Right renal cortex interstitium (tissue), 3 donors: ENCODE data around the gene UNC119. TPM values are rescaled to one million over a fixed set of nuclear protein-coding genes. Genes with fewer than 3 reads are reported as not detected.

Source experiments
- DNase-seq, 3 donors: peaks; one replicate each; pipeline ENCODE4 v3.0.0-alpha.2; 2013; ENCODE audit warnings: low read depth in 3 of 3, low spot score in 2 of 3
- polyA plus RNA-seq, 3 donors: library from polyadenylated mRNA; unstranded; fragments of 120-200 nt; gene quantifications; one replicate each; pipeline ENCODE4 v1.2.1, GENCODE V29; 2013; ENCODE audit not compliant: insufficient read length in 3 of 3

Gene UNC119
- polyA plus RNA-seq, 3 donors: 51.9 to 61.9 (median 57.3) TPM

DNA sequence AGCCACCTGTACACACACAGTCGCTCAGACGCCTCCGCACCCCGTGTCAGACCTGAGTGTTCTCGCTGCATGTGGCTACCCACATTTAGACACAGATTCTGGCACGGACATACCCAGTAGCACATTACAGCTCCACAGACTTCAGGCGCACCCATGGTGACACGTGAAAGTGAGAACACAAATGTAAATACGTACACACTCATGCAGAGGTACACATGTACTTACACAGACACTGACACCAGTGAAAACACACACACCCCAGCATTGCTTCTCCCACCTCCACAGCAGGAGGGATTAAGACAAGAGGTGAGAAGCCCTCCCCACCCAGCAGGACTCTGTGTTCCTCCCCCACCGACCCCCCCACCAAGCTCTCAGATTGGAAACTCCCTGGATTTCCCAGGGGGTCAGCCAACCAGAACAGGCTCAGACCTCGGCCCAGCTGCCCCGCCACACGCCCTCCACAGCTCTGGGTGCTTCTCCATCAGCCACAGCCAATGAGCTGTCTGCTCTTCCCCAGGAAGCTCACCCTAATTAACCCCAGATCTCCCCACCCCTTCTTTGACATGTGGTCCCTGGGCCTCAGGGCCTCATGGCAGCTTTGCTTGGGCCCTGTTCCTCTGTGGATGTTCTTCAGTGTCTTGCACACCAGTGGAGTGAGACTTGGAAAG lies 51.6 kb downstream of the UNC119 start:
- DNase-seq: no peak

DNA sequence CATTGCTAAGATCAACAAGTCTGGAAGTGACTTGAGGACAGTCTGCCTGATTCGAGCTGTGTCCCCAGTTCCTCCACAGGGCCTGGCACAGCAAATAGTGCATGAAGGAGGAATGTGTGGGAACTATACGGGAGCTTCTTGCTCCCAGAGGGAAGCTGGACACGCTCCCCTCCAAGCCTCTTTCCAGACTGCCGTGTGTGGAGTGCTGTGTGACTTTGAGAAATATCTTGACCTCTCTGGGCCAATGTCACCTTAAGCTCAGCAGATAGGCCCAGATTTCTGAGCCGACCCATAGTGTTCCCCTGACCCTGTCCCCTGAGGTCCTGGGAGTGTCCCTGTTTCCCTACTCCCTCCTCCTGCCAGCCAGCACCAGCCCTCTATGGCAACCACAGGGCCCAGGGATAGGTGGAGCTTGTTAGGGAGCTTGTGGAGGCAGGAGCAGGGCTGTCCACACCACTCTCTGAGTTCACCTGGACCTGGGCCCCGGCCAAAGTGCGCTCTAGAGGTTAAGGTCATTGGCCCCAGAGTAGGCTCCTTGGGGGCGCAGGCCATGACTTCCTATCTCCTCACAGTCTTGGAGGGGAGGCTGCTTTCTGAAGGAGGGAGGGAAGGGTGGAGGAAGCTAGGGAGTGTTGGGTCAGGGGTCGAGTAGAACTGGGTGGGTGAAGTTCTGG lies 52.6 kb downstream of the UNC119 start:
- no peak for DNase-seq

GRCh38 chr17:28499364-28499664 lies 53.1 kb downstream of the UNC119 start:
- no peak for DNase-seq

DNA sequence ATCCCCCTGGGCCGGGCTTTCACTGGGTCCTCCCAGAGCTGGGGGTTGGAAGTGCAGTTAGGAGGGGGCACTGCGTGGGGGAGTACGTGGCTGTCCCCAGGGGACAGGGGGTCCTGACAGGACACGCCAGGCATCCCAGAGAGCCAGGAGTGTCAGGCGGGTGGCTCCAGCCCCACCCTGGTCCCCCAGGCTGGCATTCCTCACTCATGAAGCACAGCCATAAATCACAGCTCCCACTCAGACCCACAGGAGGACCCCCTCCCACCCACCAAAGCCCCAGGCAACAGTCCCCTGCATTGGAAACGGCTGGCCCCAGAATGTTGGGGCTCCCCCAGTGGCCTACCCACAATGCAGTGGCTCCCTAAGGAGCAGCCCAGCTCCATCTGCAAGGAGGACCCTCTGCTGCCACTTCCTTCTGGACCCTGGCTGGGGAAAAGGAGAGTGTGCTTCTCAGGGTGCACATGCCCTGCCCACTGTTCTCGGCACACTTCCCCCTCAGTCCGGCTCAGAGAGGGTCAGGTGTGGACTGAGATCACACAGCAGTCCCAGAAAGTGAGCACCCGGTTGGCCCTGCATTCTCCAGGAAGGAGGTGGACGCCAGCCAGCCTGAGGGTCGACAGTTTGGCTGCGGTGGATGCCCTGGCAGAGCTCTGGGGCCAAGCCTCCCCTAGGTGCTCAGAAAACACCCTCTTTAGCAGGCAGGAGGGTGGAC lies 53.6 kb downstream of the UNC119 start:
- no peak for DNase-seq

- DNase-seq: no peak
These were observed 54.5 kb downstream of the UNC119 start for GRCh38 chr17:28497931-28498330.

Other genes with a start within 250 kb of the UNC119 start
- 10 to 100 TPM; 52.5 to 56.9 (median 56.3) TPM for gene TMEM97, start 233.4 kb downstream of the UNC119 start, polyA plus RNA-seq
- 10 to 100 TPM; 53.7 to 59.0 (median 56.8) TPM for gene IFT20, start 217.2 kb downstream of the UNC119 start, polyA plus RNA-seq
- gene TNFAIP1, start 216.9 kb downstream of the UNC119 start, polyA plus RNA-seq: 10 to 100 TPM; 42.6 to 44.0 (median 43.1) TPM
- 10 to 100 TPM; 89.1 to 95.7 (median 91.8) TPM for gene POLDIP2, start 195.1 kb downstream of the UNC119 start, polyA plus RNA-seq
- not detected for gene SEBOX, start 187.4 kb downstream of the UNC119 start, polyA plus RNA-seq
- 10 to 100 TPM in 2 of 3 donors, 1 to 10 TPM in 1; 8.5 to 22.3 (median 11.7) TPM for gene VTN, start 182.3 kb downstream of the UNC119 start, polyA plus RNA-seq
- gene SARM1, start 180.9 kb downstream of the UNC119 start, polyA plus RNA-seq: 10 to 100 TPM; 11.4 to 14.8 (median 12.2) TPM
- gene SLC46A1, start 146.4 kb downstream of the UNC119 start, polyA plus RNA-seq: 10 to 100 TPM; 13.9 to 15.4 (median 14.5) TPM
- 10 to 100 TPM in 2 of 3 donors, 1 to 10 TPM in 1; 7.4 to 21.4 (median 15.6) TPM for gene SLC13A2, start 79.0 kb downstream of the UNC119 start, polyA plus RNA-seq
- under 1 TPM; 0.31 to 0.65 (median 0.41) TPM for gene FOXN1, start 46.3 kb downstream of the UNC119 start, polyA plus RNA-seq
- 100 to 1,000 TPM in 1 of 3 donors, 10 to 100 TPM in 2; 89.6 to 109 (median 96.6) TPM for gene PIGS, start 18.9 kb upstream of the UNC119 start, polyA plus RNA-seq
- 10 to 100 TPM; 23.4 to 26.9 (median 25.3) TPM for gene ALDOC, start 24.3 kb upstream of the UNC119 start, polyA plus RNA-seq
- gene SPAG5, start 46.4 kb upstream of the UNC119 start, polyA plus RNA-seq: 10 to 100 TPM; 43.3 to 59.4 (median 52.6) TPM
- 1 to 10 TPM; 7.5 to 8.9 (median 8.5) TPM for gene RSKR, start 61.6 kb upstream of the UNC119 start, polyA plus RNA-seq
- gene BLTP2, start 92.5 kb upstream of the UNC119 start, polyA plus RNA-seq: 10 to 100 TPM; 83.8 to 91.6 (median 89.3) TPM
- gene SDF2, start 109.3 kb upstream of the UNC119 start, polyA plus RNA-seq: 10 to 100 TPM; 83.0 to 95.9 (median 90.7) TPM
- gene SUPT6H, start 109.6 kb upstream of the UNC119 start, polyA plus RNA-seq: 10 to 100 TPM; 67.1 to 73.6 (median 69.9) TPM
- gene PROCA1, start 159.3 kb upstream of the UNC119 start, polyA plus RNA-seq: 1 to 10 TPM; 4.0 to 6.3 (median 5.2) TPM
- 100 to 1,000 TPM; 185 to 200 (median 193) TPM for gene RAB34, start 165.2 kb upstream of the UNC119 start, polyA plus RNA-seq
- gene RPL23A, start 167.4 kb upstream of the UNC119 start, polyA plus RNA-seq: 1,000 to 10,000 TPM in 2 of 3 donors, 100 to 1,000 TPM in 1; 935 to 1,015 (median 1,012) TPM
- gene TLCD1, start 173.6 kb upstream of the UNC119 start, polyA plus RNA-seq: 10 to 100 TPM; 17.0 to 21.0 (median 19.4) TPM
- 1 to 10 TPM; 6.3 to 7.9 (median 7.1) TPM for gene NEK8, start 176.2 kb upstream of the UNC119 start, polyA plus RNA-seq
- gene TRAF4, start 191.4 kb upstream of the UNC119 start, polyA plus RNA-seq: 100 to 1,000 TPM in 2 of 3 donors, 10 to 100 TPM in 1; 97.8 to 107 (median 101) TPM